Stimulated activated naive B cell treated with anti-CD40 and anti-IgM and Interleukin-4, amounts not matched to agents 10 μg/mL and 1 μg/mL and 100 μg/mL, for 72 hours (primary cell): ENCODE measurements around the gene PRAMEF4.
A peak's percentile ranks its signal among the peaks of the same experiment; 100 is the strongest.
"Not testable (repeated sequence)": the region's sequence is repeated elsewhere in the genome, so short reads cannot be mapped to it uniquely, and the experiment has no call there.

Experiments used
- ATAC-seq, 2 donors: fragments of 150-1000 bp; cut with Tn5 transposase; replicated peaks; 2 replicates each; pipeline ENCODE4 v1.10.0; 2021; ENCODE audit warnings: moderate library complexity in 1 of 2
- DNase-seq: peaks from one replicate; pipeline ENCODE4 v3.0.0; 2021
- H3K27ac Mint-ChIP-seq: one replicate; pipeline ENCODE4 v1.8.0; 2022; ENCODE audit warnings: mild to moderate bottlenecking, mixed read lengths
- H3K27me3 Mint-ChIP-seq, 2 donors: one replicate each; pipeline ENCODE4 v1.8.0; 2022; ENCODE audit warnings: mixed read lengths in 2 of 2
- H3K36me3 Mint-ChIP-seq, 2 donors: one replicate each; pipeline ENCODE4 v1.8.0; 2022; ENCODE audit warnings: mixed read lengths in 2 of 2, mild to moderate bottlenecking in 1 of 2
- H3K4me1 Mint-ChIP-seq, 2 donors: one replicate each; pipeline ENCODE4 v1.8.0; 2022; ENCODE audit warnings: mixed read lengths in 2 of 2, mild to moderate bottlenecking in 1 of 2
- H3K4me3 Mint-ChIP-seq, 2 donors: one replicate each; pipeline ENCODE4 v1.8.0; 2022; ENCODE audit warnings: mild to moderate bottlenecking in 2 of 2, mixed read lengths in 2 of 2, moderate library complexity in 1 of 2
- H3K9me3 Mint-ChIP-seq, 2 donors: one replicate each; pipeline ENCODE4 v1.8.0; 2022; ENCODE audit warnings: mixed read lengths in 2 of 2, mild to moderate bottlenecking in 1 of 2

PRAMEF4 gene

GRCh38 chr1:12886101-12886500 lies at the start of gene PRAMEF4:
Gene PRAMEF4, minus strand, starts transcription at chr1:12886201. Its CDS starts 2,807 bp downstream, at chr1:12883394.
- H3K4me1 Mint-ChIP-seq, H3K27me3 Mint-ChIP-seq, H3K4me3 Mint-ChIP-seq: not testable (repeated sequence)

DNA sequence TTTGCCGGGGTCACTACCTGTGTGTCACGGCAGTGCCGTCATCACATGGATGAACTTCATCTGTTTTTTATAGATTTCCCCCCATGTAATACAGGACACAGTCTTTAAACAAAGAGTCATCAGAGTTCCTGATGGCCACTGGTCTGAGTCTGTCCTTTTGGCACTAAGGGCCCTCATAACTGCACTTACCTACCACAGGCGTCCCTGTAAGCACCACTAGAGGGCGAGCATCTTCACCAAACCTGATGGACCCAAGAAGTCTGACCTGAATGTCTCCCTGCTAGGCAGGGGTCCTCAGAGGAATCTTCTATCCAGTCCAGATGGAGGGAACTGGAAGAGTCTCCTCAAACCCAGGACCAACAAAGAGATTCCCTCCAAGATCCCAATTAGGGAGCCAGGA lies 38.4 kb upstream of the PRAMEF4 start:
- not testable (repeated sequence) for H3K4me3 Mint-ChIP-seq, H3K27me3 Mint-ChIP-seq, H3K36me3 Mint-ChIP-seq, H3K4me1 Mint-ChIP-seq, H3K9me3 Mint-ChIP-seq, H3K27ac Mint-ChIP-seq, DNase-seq, ATAC-seq

More at GRCh38 chr1:12886101-12886500, at the start of gene PRAMEF4:
- H3K9me3 Mint-ChIP-seq, H3K27ac Mint-ChIP-seq, H3K36me3 Mint-ChIP-seq, ATAC-seq, DNase-seq: not testable (repeated sequence)

DNA sequence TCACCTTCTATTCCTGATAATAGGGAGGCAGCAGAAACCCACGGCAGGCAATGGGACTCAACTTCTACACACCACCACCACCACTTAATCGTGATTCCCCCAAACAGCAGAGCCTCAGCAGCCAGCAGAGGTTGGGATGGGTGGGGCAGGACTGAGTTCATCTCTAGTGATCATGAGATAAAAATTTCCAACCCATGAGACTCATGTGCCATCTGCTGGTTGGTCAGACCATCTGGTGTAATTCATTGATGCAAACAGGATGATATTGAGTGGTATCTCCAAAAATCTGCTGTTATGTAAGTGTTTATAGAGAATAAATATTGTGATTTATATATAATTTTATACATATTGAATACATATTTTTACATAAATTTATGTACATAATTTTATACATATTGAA lies 35.7 kb upstream of the PRAMEF4 start:
- H3K4me1 Mint-ChIP-seq, H3K36me3 Mint-ChIP-seq, H3K27me3 Mint-ChIP-seq, ATAC-seq, DNase-seq, H3K27ac Mint-ChIP-seq, H3K9me3 Mint-ChIP-seq, H3K4me3 Mint-ChIP-seq: not testable (repeated sequence)

DNA sequence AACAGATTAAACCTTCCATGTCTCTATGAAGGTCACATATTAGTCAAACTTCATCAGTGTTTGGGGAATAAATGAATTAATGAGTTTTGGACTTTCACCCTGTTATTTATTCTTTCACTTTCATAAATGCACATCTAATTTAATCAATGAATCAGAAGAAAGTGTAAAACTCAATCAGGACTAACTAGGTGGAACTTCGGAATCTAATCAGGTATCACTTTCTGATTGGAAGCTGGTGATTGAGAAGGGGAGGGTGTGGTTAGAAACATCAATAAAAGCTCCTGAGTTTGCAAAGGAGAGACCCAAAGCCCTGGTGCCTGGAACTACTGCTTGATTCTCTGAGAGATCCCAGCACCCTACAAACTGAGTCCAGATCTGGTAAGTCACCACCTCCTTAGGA lies 30.3 kb upstream of the PRAMEF4 start, which contains the start of gene PRAMEF7:
TSS of gene PRAMEF7 (plus strand) at position 301 of the 400 bp plus-strand sequence. CDS start 1,083 bp downstream, outside the sequence.
- not testable (repeated sequence) for H3K36me3 Mint-ChIP-seq, H3K9me3 Mint-ChIP-seq, DNase-seq, H3K4me1 Mint-ChIP-seq, H3K27ac Mint-ChIP-seq, ATAC-seq, H3K4me3 Mint-ChIP-seq, H3K27me3 Mint-ChIP-seq

GRCh38 chr1:12903793-12904572 lies 18.0 kb upstream of the PRAMEF4 start:
- H3K4me3 Mint-ChIP-seq, H3K27me3 Mint-ChIP-seq: not testable (repeated sequence)

GRCh38 chr1:12899186-12899585 lies 13.2 kb upstream of the PRAMEF4 start:
- not testable (repeated sequence) for H3K4me1 Mint-ChIP-seq, H3K36me3 Mint-ChIP-seq, H3K27me3 Mint-ChIP-seq, H3K4me3 Mint-ChIP-seq, H3K9me3 Mint-ChIP-seq, H3K27ac Mint-ChIP-seq, ATAC-seq, DNase-seq

More at GRCh38 chr1:12903793-12904572, 18.0 kb upstream of the PRAMEF4 start:
- not testable (repeated sequence) for H3K9me3 Mint-ChIP-seq, H3K36me3 Mint-ChIP-seq, H3K4me1 Mint-ChIP-seq, ATAC-seq, H3K27ac Mint-ChIP-seq, DNase-seq

- not testable (repeated sequence) for H3K4me1 Mint-ChIP-seq, H3K9me3 Mint-ChIP-seq, H3K27me3 Mint-ChIP-seq, H3K36me3 Mint-ChIP-seq, ATAC-seq, H3K27ac Mint-ChIP-seq, DNase-seq, H3K4me3 Mint-ChIP-seq
These were observed 12.2 kb upstream of the PRAMEF4 start, which contains the start of gene PRAMEF10 for GRCh38 chr1:12898170-12898569. Gene PRAMEF10, minus strand, starts transcription at chr1:12898270. Its CDS starts 2,423 bp downstream, at chr1:12895847.

GRCh38 chr1:12878453-12878852 lies 7.5 kb downstream of the PRAMEF4 start:
- not testable (repeated sequence) for H3K27me3 Mint-ChIP-seq, H3K4me1 Mint-ChIP-seq, H3K36me3 Mint-ChIP-seq, H3K4me3 Mint-ChIP-seq, DNase-seq, ATAC-seq, H3K27ac Mint-ChIP-seq, H3K9me3 Mint-ChIP-seq

DNA sequence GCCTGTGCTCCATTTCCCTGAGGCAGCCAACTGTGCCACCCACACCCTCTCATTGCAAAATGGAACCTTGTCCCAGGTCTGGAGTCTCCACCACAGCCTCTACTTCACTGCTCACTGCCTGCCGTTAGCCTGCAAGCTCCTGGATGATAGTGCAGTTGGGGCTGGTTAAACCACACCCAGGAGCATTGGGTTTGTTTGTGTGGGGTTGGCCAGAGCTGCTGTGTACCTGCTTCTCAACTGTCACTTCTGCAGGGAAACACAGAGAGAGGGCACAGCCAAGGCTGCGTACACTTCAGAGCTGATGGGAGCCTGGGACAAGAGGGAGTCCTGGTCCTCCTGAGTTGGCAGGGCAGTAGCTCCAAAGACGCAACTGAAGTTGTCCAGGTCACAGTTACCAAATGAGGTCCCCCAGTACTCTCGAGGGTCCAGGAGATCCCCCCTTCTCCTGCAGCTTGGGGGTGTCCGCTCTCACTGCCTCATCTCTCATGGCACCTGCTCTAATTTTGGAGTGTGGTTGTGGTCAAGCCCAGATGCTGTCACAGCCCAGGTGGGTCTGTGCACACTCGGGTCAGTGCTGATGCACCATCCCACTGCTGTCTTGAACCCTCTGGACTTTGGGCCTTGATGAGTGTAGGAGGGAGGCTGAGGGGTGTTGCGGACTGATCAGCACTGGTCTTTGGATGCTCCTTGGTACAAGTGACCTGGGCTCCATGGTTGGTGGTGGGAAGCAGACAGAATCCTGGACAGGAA lies 22.7 kb downstream of the PRAMEF4 start:
- not testable (repeated sequence) for H3K9me3 Mint-ChIP-seq, DNase-seq, ATAC-seq, H3K27me3 Mint-ChIP-seq, H3K36me3 Mint-ChIP-seq, H3K4me1 Mint-ChIP-seq, H3K27ac Mint-ChIP-seq, H3K4me3 Mint-ChIP-seq

- H3K27ac Mint-ChIP-seq, H3K9me3 Mint-ChIP-seq, H3K36me3 Mint-ChIP-seq, H3K4me1 Mint-ChIP-seq, DNase-seq, ATAC-seq, H3K4me3 Mint-ChIP-seq, H3K27me3 Mint-ChIP-seq: not testable (repeated sequence)
These were observed 29.2 kb downstream of the PRAMEF4 start, which contains the start of gene PRAMEF2 for GRCh38 chr1:12856786-12857185. Gene PRAMEF2, plus strand, starts transcription at chr1:12857086. Its CDS starts 1,924 bp downstream, at chr1:12859010.

- no peak overlapping the region for H3K4me3 Mint-ChIP-seq
- DNase-seq (no peak), ATAC-seq (peak in 1 of 2 donors; percentile 38)
- peaks cover 6 to 8% of the 10 kb centered on the region in 2 donors for H3K9me3 Mint-ChIP-seq
- H3K27me3 Mint-ChIP-seq, result peaks cover 0 to 9% of the 10 kb centered on the region in 2 donors
- H3K36me3 Mint-ChIP-seq, result no peaks in the 10 kb centered on the region
- H3K27ac Mint-ChIP-seq, result no peak overlapping the region
- no peaks in the 10 kb centered on the region for H3K4me1 Mint-ChIP-seq
These were observed 34.2 kb downstream of the PRAMEF4 start for GRCh38 chr1:12851779-12852178.

GRCh38 chr1:12848620-12849019 lies 37.4 kb downstream of the PRAMEF4 start, which contains the start of gene HNRNPCL1:
Gene HNRNPCL1, minus strand, starts transcription at chr1:12848720. Its CDS starts 431 bp downstream, at chr1:12848289.
- not testable (repeated sequence) for ATAC-seq, H3K4me1 Mint-ChIP-seq, H3K36me3 Mint-ChIP-seq, H3K27me3 Mint-ChIP-seq, H3K27ac Mint-ChIP-seq, H3K4me3 Mint-ChIP-seq, DNase-seq, H3K9me3 Mint-ChIP-seq

GRCh38 chr1:12833251-12833650 lies 52.8 kb downstream of the PRAMEF4 start:
- H3K4me1 Mint-ChIP-seq, H3K4me3 Mint-ChIP-seq, H3K9me3 Mint-ChIP-seq, H3K27me3 Mint-ChIP-seq, DNase-seq, H3K27ac Mint-ChIP-seq, H3K36me3 Mint-ChIP-seq, ATAC-seq: not testable (repeated sequence)

- ATAC-seq, H3K4me3 Mint-ChIP-seq, H3K9me3 Mint-ChIP-seq, H3K4me1 Mint-ChIP-seq, DNase-seq, H3K36me3 Mint-ChIP-seq, H3K27me3 Mint-ChIP-seq, H3K27ac Mint-ChIP-seq: not testable (repeated sequence)
These were observed 54.7 kb downstream of the PRAMEF4 start, which contains the start of gene PRAMEF11 for GRCh38 chr1:12831310-12831709. Gene PRAMEF11, minus strand, starts transcription at chr1:12831410. Its CDS starts 2,621 bp downstream, at chr1:12828789.
